GM12801 (cell line): ENCODE results near the gene CYS1.

ENCODE experiments used
- CTCF ChIP-seq: IDR thresholded peaks from one replicate; pipeline ENCODE4 v1.5.1; 2011; ENCODE audit warnings: control low read depth; ENCODE audit not compliant: insufficient read length; ENCODE audit errors: extremely low read depth

CYS1 gene

DNA sequence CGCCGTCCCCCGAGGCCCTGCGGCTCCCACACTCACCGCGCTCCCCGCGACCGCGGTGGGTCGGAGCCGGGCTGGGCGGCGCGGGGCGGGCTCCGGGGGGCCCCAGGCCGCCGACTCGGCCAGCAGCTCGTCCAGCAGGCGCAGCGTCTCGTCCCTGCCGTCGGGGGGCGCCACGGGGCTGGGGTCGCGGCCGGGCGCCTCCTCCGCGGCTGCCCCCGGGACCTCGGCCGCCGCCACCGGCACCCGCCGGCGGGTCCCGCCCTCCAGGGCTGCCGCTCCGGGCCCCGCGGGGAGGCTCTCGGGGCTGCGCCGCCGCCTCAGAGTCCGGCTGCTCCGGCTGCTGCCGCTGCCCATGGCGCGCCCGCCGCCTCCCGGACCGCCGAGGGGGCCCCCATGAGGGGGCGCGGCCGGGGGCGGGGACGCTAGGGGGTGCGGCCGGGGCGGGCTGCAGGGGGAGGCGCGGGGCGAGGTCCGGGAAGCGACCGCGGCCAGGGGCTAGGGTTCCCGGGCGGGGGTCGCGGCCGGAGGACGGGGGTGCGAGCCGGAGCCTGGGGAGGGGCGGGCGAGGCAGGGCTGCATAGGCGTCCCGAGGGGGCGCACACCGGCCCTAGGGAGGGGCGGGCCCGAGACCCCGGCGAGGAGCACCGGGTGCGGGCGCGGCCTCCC is at the start of gene CYS1:
Gene CYS1, minus strand, starts transcription at position 542 of the 666 bp plus-strand sequence. Its CDS starts 188 bp downstream, at position 354.
- TF ChIP-seq CTCF: no peak

GRCh38 chr2:10129490-10129889 is 49.3 kb upstream of the CYS1 start:
- no peak for TF ChIP-seq CTCF

GRCh38 chr2:10128420-10128819 is 48.2 kb upstream of the CYS1 start:
- no peak for TF ChIP-seq CTCF

GRCh38 chr2:10126632-10127026 is 46.4 kb upstream of the CYS1 start:
- TF ChIP-seq CTCF: no peak

DNA sequence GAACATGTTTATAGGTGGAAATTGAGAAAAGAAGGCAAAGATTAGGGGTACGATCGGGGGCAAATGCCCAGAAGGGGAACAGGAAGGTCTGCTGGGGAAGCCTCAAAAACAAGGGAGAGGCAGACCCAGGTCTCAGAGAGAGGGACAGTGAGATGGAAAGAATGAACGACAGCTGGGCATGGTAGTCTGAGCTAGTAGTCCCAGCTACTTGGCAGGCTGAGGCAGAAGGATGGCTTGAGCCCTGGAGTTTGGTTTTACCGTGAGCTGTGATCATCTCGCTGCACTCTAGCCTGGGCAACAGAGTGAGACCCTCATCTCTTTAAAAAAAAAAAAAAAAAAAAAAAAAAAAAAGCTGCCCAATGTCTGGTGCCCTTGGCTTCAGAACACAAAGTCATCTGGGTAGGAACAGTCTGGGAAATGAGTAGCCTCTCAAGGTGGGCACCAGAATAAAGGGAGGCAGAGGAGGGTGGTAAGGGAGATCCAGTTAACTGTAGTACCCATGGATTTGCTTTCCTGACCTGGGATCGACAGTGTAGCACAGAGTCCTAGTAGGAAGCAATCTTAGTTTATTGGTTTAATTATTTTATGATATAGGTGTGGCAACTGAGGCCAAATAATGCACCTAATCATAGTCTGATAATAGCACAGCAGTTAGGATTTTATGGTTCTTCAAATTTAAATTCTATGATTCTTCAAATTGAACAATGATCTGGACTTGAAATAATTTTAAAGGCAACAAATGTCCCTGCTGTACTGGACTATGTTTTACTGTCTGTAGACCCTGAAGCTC is 45.8 kb upstream of the CYS1 start:
- no peak for TF ChIP-seq CTCF

- no peak for TF ChIP-seq CTCF
Observed at GRCh38 chr2:10124538-10125045, 44.4 kb upstream of the CYS1 start.

- no peak for TF ChIP-seq CTCF
Observed at GRCh38 chr2:10123281-10123680, 43.1 kb upstream of the CYS1 start.
